GM12878 (cell line): ENCODE data around the gene TAF6L. TPM values are rescaled to one million over a fixed set of nuclear protein-coding genes. Genes with fewer than 3 reads are reported as not detected.

Experiments
- ATAC-seq: fragments of 200-7000 bp; cut with Tn5 transposase; 3 replicates; pipeline ENCODE4 v1.9.1; 2020; ENCODE audit warnings: mild to moderate bottlenecking, moderate library complexity
- BruUV-seq: library from RNA; stranded (reverse); fragments of 400-500 nt; replicated peaks from 2 replicates; lab custom pipeline; 2021; lab: Mats Ljungman, UMichigan
- CTCF ChIA-PET: fragments of 300-600 bp; sonication (Branson Sonifier 250); formaldehyde crosslinking; extraction: SDS; loops from one replicate; lab custom pipeline; 2021; ENCODE audit warnings: inconsistent platforms; lab: Yijun Ruan, JAX
- POLR2A ChIA-PET: fragments of 350-600 bp; formaldehyde crosslinking; extraction: SDS; loops from one replicate; lab custom pipeline; 2021; ENCODE audit warnings: inconsistent platforms; lab: Charles Lee
- RAD21 ChIA-PET: fragments of 300-600 bp; sonication (Branson Sonifier 250); formaldehyde crosslinking; loops from one replicate; lab custom pipeline; 2023; ENCODE audit warnings: antibody characterized with exemption; ENCODE audit not compliant: unreplicated experiment; lab: Charles Lee
- SMC1A ChIA-PET: fragments of 300-600 bp; sonication (Branson Sonifier 250); formaldehyde crosslinking; loops from one replicate; lab custom pipeline; 2023; ENCODE audit not compliant: unreplicated experiment, uncharacterized antibody; lab: Charles Lee
- DNase-seq: peaks from one replicate; pipeline ENCODE4 v3.0.0-alpha.2; 2011; ENCODE audit warnings: low read depth, low spot score
- FAIRE-seq: peaks from 3 replicates; lab custom pipeline; 2011; peaks lifted over from hg19 to GRCh38; lab: Jason Lieb, UNC
- H2AFZ ChIP-seq: 2 replicates; pipeline ENCODE4 v1.6.0; 2011; ENCODE audit warnings: low read depth, low read length, control low read depth; ENCODE audit not compliant: control insufficient read depth
- H3K27ac ChIP-seq: 2 replicates; pipeline ENCODE4 v1.5.1; 2011; ENCODE audit warnings: control low read depth; ENCODE audit not compliant: control insufficient read depth, insufficient read depth
- H3K27me3 ChIP-seq, 2 experiments: replicated peaks in 1 of 2; 2 replicates each; pipeline versions ENCODE4 v1.6.0 to v1.6.1; 2011; ENCODE audit warnings: low read length in 1 of 2; ENCODE audit not compliant: control insufficient read depth in 2 of 2, insufficient read depth in 2 of 2
- H3K36me3 ChIP-seq, 2 experiments: 2 replicates each; pipeline ENCODE4 v1.5.1; 2011; ENCODE audit warnings: low read length in 1 of 2; ENCODE audit not compliant: control insufficient read depth in 2 of 2, insufficient read depth in 2 of 2
- H3K4me1 ChIP-seq: 2 replicates; pipeline ENCODE4 v1.6.1; 2011; ENCODE audit warnings: mild to moderate bottlenecking, low read length, moderate library complexity, mixed read lengths; ENCODE audit not compliant: control insufficient read depth, insufficient read depth
- H3K4me2 ChIP-seq: 2 replicates; pipeline ENCODE4 v1.6.0; 2011; ENCODE audit warnings: control low read depth; ENCODE audit not compliant: control insufficient read depth, insufficient read depth
- H3K4me3 ChIP-seq: fragments of 200-600 bp; sonication (generic); 2 replicates; pipeline ENCODE4 v1.5.1; 2016
- H3K79me2 ChIP-seq: 2 replicates; pipeline ENCODE4 v1.6.0; 2011; ENCODE audit warnings: low read length; ENCODE audit not compliant: control insufficient read depth, insufficient read depth
- H3K9ac ChIP-seq: 2 replicates; pipeline ENCODE4 v1.8.0; 2011; ENCODE audit warnings: low read length, control low read depth, mixed read lengths; ENCODE audit not compliant: control insufficient read depth, insufficient read depth
- H3K9me3 ChIP-seq: replicated peaks from 3 replicates; pipeline ENCODE4 v1.5.1; 2011; ENCODE audit warnings: mild to moderate bottlenecking, low read length; ENCODE audit not compliant: control insufficient read depth, insufficient read depth
- H4K20me1 ChIP-seq: 2 replicates; pipeline ENCODE4 v1.6.0; 2011; ENCODE audit not compliant: control insufficient read depth, insufficient read depth
- CUX1 ChIP-seq: IDR thresholded peaks from 2 replicates; pipeline ENCODE4 v1.6.1; 2012; ENCODE audit warnings: improper control_type of control experiment, low read depth, low read length; ENCODE audit not compliant: insufficient replicate concordance
- FOXM1 ChIP-seq: IDR thresholded peaks from 2 replicates; pipeline ENCODE4 v1.6.1; 2012; ENCODE audit warnings: low read depth, mild to moderate bottlenecking, inconsistent platforms, low read length, moderate library complexity
- MYB ChIP-seq: fragments of 150-350 bp; IDR thresholded peaks from 2 replicates; pipeline ENCODE4 v1.6.1; 2014; ENCODE audit warnings: mild to moderate bottlenecking, low read depth, low read length, borderline replicate concordance
- SMAD1 ChIP-seq: fragments of 450-650 bp; IDR thresholded peaks from 2 replicates; pipeline ENCODE4 v1.6.1; 2018; ENCODE audit warnings: mild to moderate bottlenecking, low read depth; ENCODE audit not compliant: partially characterized antibody
- STAT3 ChIP-seq: IDR thresholded peaks from 2 replicates; pipeline ENCODE4 v1.6.1; 2011; ENCODE audit warnings: low read depth, low read length, improper control_type of control experiment
- WGBS: methylation state at CpG from one replicate; pipeline ENCODE4 v1.1.6; 2016; ENCODE audit warnings: low lambda C conversion rate; ENCODE audit not compliant: insufficient replicate concordance, insufficient coverage; ENCODE audit errors: missing lambda C conversion rate; 5-methylcytosine and 5-hydroxymethylcytosine counted together
- in situ Hi-C: fragments of 300-500 bp; cut with MboI; formaldehyde crosslinking; loops from 9 replicates; pipeline ENCODE4 v1.14.3; 2018; ENCODE audit warnings: mixed read lengths
- intact Hi-C: fragments of 100-400 bp; cut with micrococcal nuclease; formaldehyde crosslinking; loops from one replicate; pipeline ENCODE4 v1.14.2; 2022; ENCODE audit not compliant: unreplicated experiment
- polyA plus RNA-seq, 11 experiments: library from polyadenylated mRNA; depleted of rRNA in 4 of 11; unstranded in 6 of 11; stranded (reverse) in 5 of 11; fragments of >200 nt; fragmentation: Nextera tagmentation in 4 of 11; fragmentation: Illumina TruSeq in 1 of 11; extraction: Ambion mirVana in 4 of 11; extraction: Trizol in 1 of 11; gene quantifications; 1 replicate in 1 of 11; 2 replicates in 10 of 11; pipeline versions ENCODE4 v1.2.1 to v1.2.3, GENCODE V29; 2011 to 2016; ENCODE audit warnings: inconsistent platforms in 2 of 11, missing spikeins in 2 of 11, low read depth in 1 of 11
- total RNA-seq, 4 experiments: library from RNA; depleted of rRNA in 3 of 4; stranded (reverse); fragments of >200 nt in 3 of 4; fragmentation: Illumina TruSeq in 1 of 4; extraction: Trizol in 1 of 4; gene quantifications; 2 replicates each; pipeline versions ENCODE4 v1.2.1 to v1.2.3, GENCODE V29; 2013 to 2021
- TF ChIP-seq, protein P1 (sequence below): IDR thresholded peaks from 2 replicates; pipeline ENCODE4 v1.6.1; 2012; ENCODE audit warnings: low read depth, low read length, improper control_type of control experiment
- TF ChIP-seq, protein P2 (sequence below): fragments of 450-650 bp; IDR thresholded peaks from 2 replicates; pipeline ENCODE4 v1.6.1; 2017; ENCODE audit warnings: low read depth, mild to moderate bottlenecking, moderate library complexity

TAF6L gene
- total and polyA plus RNA-seq, 10 of the 15 experiments (the other 5 are each of a cell fraction or from before 2014, with no cell fraction given): 0.15 to 35.6 (median 19.0) TPM

DNA sequence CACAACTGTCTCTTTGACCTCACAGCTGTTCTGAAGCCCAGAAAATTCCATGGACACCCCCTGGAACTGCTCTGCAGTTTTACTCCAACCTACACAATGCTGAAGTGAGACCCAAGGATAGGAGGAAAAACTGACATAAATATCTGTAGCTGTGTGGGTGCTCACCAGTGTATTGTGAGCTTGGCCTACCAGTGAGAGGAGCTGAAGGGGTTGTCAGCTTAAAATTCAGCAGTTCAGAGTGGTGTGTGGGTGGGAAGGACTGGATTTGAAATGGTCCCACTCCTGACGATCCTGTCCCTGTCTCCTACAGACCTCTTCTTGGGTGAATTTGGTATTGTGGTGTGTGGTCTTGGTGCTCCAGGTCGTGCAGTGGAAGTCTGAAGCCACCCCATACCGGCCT, 18.4 kb downstream of the TAF6L start:
- Histone ChIP-seq H3K9ac (no peak overlapping the region; the same call in 1 of the 2 replicates), H3K4me2 (no peak overlapping the region; the same call in 1 of the 2 replicates), H3K9me3 (no peaks in the 10 kb centered on the region), H4K20me1 (no peaks in the 10 kb centered on the region), H3K27ac (no peak overlapping the region), H3K79me2 (peaks cover 42% of the 10 kb centered on the region), H3K27me3 (no peaks in the 10 kb centered on the region), H3K4me3 (no peak overlapping the region), H2AFZ (no peak overlapping the region), H3K4me1 (peaks cover 11% of the 10 kb centered on the region), H3K36me3 (peaks cover 9 to 14% of the 10 kb centered on the region in 2 experiments)
- no TSS peak for BruUV-seq
- ATAC-seq: no peak
- in situ Hi-C loops (no loop called here), intact Hi-C loops (loop anchor here (5.0 kb wide), 1 partner anchor 93 kb away; the partner anchor contains the start of gene SLC3A2)
- ChIA-PET SMC1A (interaction anchor here (1.2 to 2.9 kb wide), 5 partner anchors 51 to 95 kb away, joined by 3 to 12 read pairs (median 3); partner anchors contain the start of gene WDR74), RAD21 (interaction anchor here (0.8 to 1.0 kb wide), 2 partner anchors 18 to 67 kb away, joined by 3 read pairs; partner anchors contain the start of gene TAF6L), POLR2A (interaction anchor here (0.6 to 6.0 kb wide), 13 partner anchors 11 to 1839 kb away, joined by 3 to 53 read pairs (median 5); partner anchors contain the start of genes NXF1, STX5, TAF6L and TEX54), CTCF (interaction anchor here (0.6 to 6.6 kb wide), 8 partner anchors 35 to 284 kb away, joined by 3 to 131 read pairs (median 4); partner anchors contain the start of genes HNRNPUL2, SLC3A2, STX5 and TTC9C)
- no peak for FAIRE-seq
- TF ChIP-seq MYB (no peak), CUX1 (no peak), FOXM1 (no peak), STAT3 (no peak), SMAD1 (no peak)
- TF ChIP-seq, protein P1, sequence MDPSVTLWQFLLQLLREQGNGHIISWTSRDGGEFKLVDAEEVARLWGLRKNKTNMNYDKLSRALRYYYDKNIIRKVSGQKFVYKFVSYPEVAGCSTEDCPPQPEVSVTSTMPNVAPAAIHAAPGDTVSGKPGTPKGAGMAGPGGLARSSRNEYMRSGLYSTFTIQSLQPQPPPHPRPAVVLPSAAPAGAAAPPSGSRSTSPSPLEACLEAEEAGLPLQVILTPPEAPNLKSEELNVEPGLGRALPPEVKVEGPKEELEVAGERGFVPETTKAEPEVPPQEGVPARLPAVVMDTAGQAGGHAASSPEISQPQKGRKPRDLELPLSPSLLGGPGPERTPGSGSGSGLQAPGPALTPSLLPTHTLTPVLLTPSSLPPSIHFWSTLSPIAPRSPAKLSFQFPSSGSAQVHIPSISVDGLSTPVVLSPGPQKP: no peak
- TF ChIP-seq, protein P2, sequence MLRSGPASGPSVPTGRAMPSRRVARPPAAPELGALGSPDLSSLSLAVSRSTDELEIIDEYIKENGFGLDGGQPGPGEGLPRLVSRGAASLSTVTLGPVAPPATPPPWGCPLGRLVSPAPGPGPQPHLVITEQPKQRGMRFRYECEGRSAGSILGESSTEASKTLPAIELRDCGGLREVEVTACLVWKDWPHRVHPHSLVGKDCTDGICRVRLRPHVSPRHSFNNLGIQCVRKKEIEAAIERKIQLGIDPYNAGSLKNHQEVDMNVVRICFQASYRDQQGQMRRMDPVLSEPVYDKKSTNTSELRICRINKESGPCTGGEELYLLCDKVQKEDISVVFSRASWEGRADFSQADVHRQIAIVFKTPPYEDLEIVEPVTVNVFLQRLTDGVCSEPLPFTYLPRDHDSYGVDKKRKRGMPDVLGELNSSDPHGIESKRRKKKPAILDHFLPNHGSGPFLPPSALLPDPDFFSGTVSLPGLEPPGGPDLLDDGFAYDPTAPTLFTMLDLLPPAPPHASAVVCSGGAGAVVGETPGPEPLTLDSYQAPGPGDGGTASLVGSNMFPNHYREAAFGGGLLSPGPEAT: no peak
- no peak for DNase-seq
- WGBS: 68% methylated on average over 3 of the region's 3 CpGs
